ENCODE data around the gene PHLDA3.

The PHLDA3 gene

GRCh38 chr1:201511396-201511940, 42.5 kb upstream of the PHLDA3 start:
- H3K9me3 ChIP-seq (ENCODE audit: control insufficient read depth in 5 of 5, low read length in 5 of 5), result no peaks in the 10 kb centered on the region
- peak overlapping the region; percentile 59 for H3K27ac ChIP-seq (ENCODE audit: low read depth, low read length)
- no peaks in the 10 kb centered on the region for H3K27me3 ChIP-seq (ENCODE audit: control insufficient read depth in 5 of 5, insufficient read depth in 4 of 5, low read length in 5 of 5)
- peaks cover 12 to 37% (median 31%) of the 10 kb centered on the region in 5 donors for H3K4me1 ChIP-seq (ENCODE audit: control insufficient read depth in 5 of 5, insufficient read depth in 5 of 5, low read length in 5 of 5)
- peak overlapping the region in 3 of 5 donors; percentile 44 to 56 (median 47) for H3K9ac ChIP-seq (ENCODE audit: low read length in 5 of 5)
- H3K36me3 ChIP-seq (ENCODE audit: control insufficient read depth in 5 of 5, insufficient read depth in 5 of 5, low read length in 5 of 5), result no peaks in the 10 kb centered on the region
- no peak overlapping the region for H3K4me3 ChIP-seq (ENCODE audit: low read depth in 1 of 5, low read length in 5 of 5)

GRCh38 chr1:201510734-201511133, 41.7 kb upstream of the PHLDA3 start:
- H3K27me3 ChIP-seq (ENCODE audit: control insufficient read depth in 5 of 5, insufficient read depth in 4 of 5, low read length in 5 of 5), result no peaks in the 10 kb centered on the region
- H3K36me3 ChIP-seq (ENCODE audit: control insufficient read depth in 5 of 5, insufficient read depth in 5 of 5, low read length in 5 of 5), result no peaks in the 10 kb centered on the region
- H3K27ac ChIP-seq (ENCODE audit: low read depth, low read length), result no peak overlapping the region
- H3K9me3 ChIP-seq (ENCODE audit: control insufficient read depth in 5 of 5, low read length in 5 of 5), result no peaks in the 10 kb centered on the region
- peaks cover 18 to 44% (median 38%) of the 10 kb centered on the region in 5 donors for H3K4me1 ChIP-seq (ENCODE audit: control insufficient read depth in 5 of 5, insufficient read depth in 5 of 5, low read length in 5 of 5)
- no peak overlapping the region for H3K9ac ChIP-seq (ENCODE audit: low read length in 5 of 5)
- no peak overlapping the region for H3K4me3 ChIP-seq (ENCODE audit: low read depth in 1 of 5, low read length in 5 of 5)

- H3K9ac ChIP-seq (ENCODE audit: low read length in 5 of 5), result no peak overlapping the region
- no peaks in the 10 kb centered on the region for H3K27me3 ChIP-seq (ENCODE audit: control insufficient read depth in 5 of 5, insufficient read depth in 4 of 5, low read length in 5 of 5)
- H3K9me3 ChIP-seq (ENCODE audit: control insufficient read depth in 5 of 5, low read length in 5 of 5), result no peaks in the 10 kb centered on the region
- no peaks in the 10 kb centered on the region for H3K36me3 ChIP-seq (ENCODE audit: control insufficient read depth in 5 of 5, insufficient read depth in 5 of 5, low read length in 5 of 5)
- H3K4me1 ChIP-seq (ENCODE audit: control insufficient read depth in 5 of 5, insufficient read depth in 5 of 5, low read length in 5 of 5), result peaks cover 23 to 54% (median 46%) of the 10 kb centered on the region in 5 donors
- no peak overlapping the region for H3K4me3 ChIP-seq (ENCODE audit: low read depth in 1 of 5, low read length in 5 of 5)
- H3K27ac ChIP-seq (ENCODE audit: low read depth, low read length), result no peak overlapping the region
These were observed 40.8 kb upstream of the PHLDA3 start for GRCh38 chr1:201509601-201510374.

- no peak overlapping the region for H3K4me3 ChIP-seq (ENCODE audit: low read depth in 1 of 5, low read length in 5 of 5)
- no peaks in the 10 kb centered on the region for H3K27me3 ChIP-seq (ENCODE audit: control insufficient read depth in 5 of 5, insufficient read depth in 4 of 5, low read length in 5 of 5)
- H3K27ac ChIP-seq (ENCODE audit: low read depth, low read length), result no peak overlapping the region
- H3K4me1 ChIP-seq (ENCODE audit: control insufficient read depth in 5 of 5, insufficient read depth in 5 of 5, low read length in 5 of 5), result peaks cover 23 to 62% (median 52%) of the 10 kb centered on the region in 5 donors
- no peak overlapping the region for H3K9ac ChIP-seq (ENCODE audit: low read length in 5 of 5)
- H3K9me3 ChIP-seq (ENCODE audit: control insufficient read depth in 5 of 5, low read length in 5 of 5), result no peaks in the 10 kb centered on the region
- no peaks in the 10 kb centered on the region for H3K36me3 ChIP-seq (ENCODE audit: control insufficient read depth in 5 of 5, insufficient read depth in 5 of 5, low read length in 5 of 5)
These were observed 39.8 kb upstream of the PHLDA3 start for GRCh38 chr1:201508809-201509208.

- no peaks in the 10 kb centered on the region for H3K27me3 ChIP-seq (ENCODE audit: control insufficient read depth in 5 of 5, insufficient read depth in 4 of 5, low read length in 5 of 5)
- H3K4me1 ChIP-seq (ENCODE audit: control insufficient read depth in 5 of 5, insufficient read depth in 5 of 5, low read length in 5 of 5), result peaks cover 22 to 62% (median 59%) of the 10 kb centered on the region in 5 donors
- peak overlapping the region; percentile 57 to 81 (median 71) for H3K9ac ChIP-seq (ENCODE audit: low read length in 5 of 5)
- peak overlapping the region; percentile 75 to 83 (median 80) for H3K4me3 ChIP-seq (ENCODE audit: low read depth in 1 of 5, low read length in 5 of 5)
- H3K36me3 ChIP-seq (ENCODE audit: control insufficient read depth in 5 of 5, insufficient read depth in 5 of 5, low read length in 5 of 5), result no peaks in the 10 kb centered on the region
- no peaks in the 10 kb centered on the region for H3K9me3 ChIP-seq (ENCODE audit: control insufficient read depth in 5 of 5, low read length in 5 of 5)
- peak overlapping the region; percentile 75 for H3K27ac ChIP-seq (ENCODE audit: low read depth, low read length)
These were observed 38.3 kb upstream of the PHLDA3 start for GRCh38 chr1:201507360-201507675.

- Histone ChIP-seq H3K27ac (ENCODE audit: low read depth, low read length) (peak within 1 kb of the TSS; percentile 75), H3K9me3 (ENCODE audit: control insufficient read depth in 5 of 5, low read length in 5 of 5) (no peaks in the 10 kb centered on the region), H3K36me3 (ENCODE audit: control insufficient read depth in 5 of 5, insufficient read depth in 5 of 5, low read length in 5 of 5) (no peaks in the 10 kb centered on the region), H3K9ac (ENCODE audit: low read length in 5 of 5) (peak within 1 kb of the TSS; percentile 66 to 82 (median 73)), H3K4me1 (ENCODE audit: control insufficient read depth in 5 of 5, insufficient read depth in 5 of 5, low read length in 5 of 5) (peaks cover 17 to 62% (median 53%) of the 10 kb centered on the region in 5 donors), H3K4me3 (ENCODE audit: low read depth in 1 of 5, low read length in 5 of 5) (peak within 1 kb of the TSS; percentile 75 to 83 (median 80)), H3K27me3 (ENCODE audit: control insufficient read depth in 5 of 5, insufficient read depth in 4 of 5, low read length in 5 of 5) (no peaks in the 10 kb centered on the region)
These were observed 37.8 kb upstream of the PHLDA3 start, which contains the start of gene CSRP1 for GRCh38 chr1:201506557-201507359. TSS of gene CSRP1 (minus strand) at chr1:201507123. CDS start at chr1:201496303, 10,820 bp downstream.

- Histone ChIP-seq H3K4me3 (ENCODE audit: low read depth in 1 of 5, low read length in 5 of 5) (peak overlapping the region; percentile 71 to 83 (median 80)), H3K36me3 (ENCODE audit: control insufficient read depth in 5 of 5, insufficient read depth in 5 of 5, low read length in 5 of 5) (no peaks in the 10 kb centered on the region), H3K27ac (ENCODE audit: low read depth, low read length) (peak overlapping the region; percentile 75), H3K27me3 (ENCODE audit: control insufficient read depth in 5 of 5, insufficient read depth in 4 of 5, low read length in 5 of 5) (no peaks in the 10 kb centered on the region), H3K9ac (ENCODE audit: low read length in 5 of 5) (peak overlapping the region in 4 of 5 donors; percentile 29 to 82 (median 69)), H3K4me1 (ENCODE audit: control insufficient read depth in 5 of 5, insufficient read depth in 5 of 5, low read length in 5 of 5) (peaks cover 20 to 62% (median 52%) of the 10 kb centered on the region in 5 donors), H3K9me3 (ENCODE audit: control insufficient read depth in 5 of 5, low read length in 5 of 5) (no peaks in the 10 kb centered on the region)
These were observed 37.1 kb upstream of the PHLDA3 start for GRCh38 chr1:201506092-201506491.

GRCh38 chr1:201505503-201505890, 36.5 kb upstream of the PHLDA3 start:
- H3K4me1 ChIP-seq (ENCODE audit: control insufficient read depth in 5 of 5, insufficient read depth in 5 of 5, low read length in 5 of 5), result peaks cover 25 to 68% (median 58%) of the 10 kb centered on the region in 5 donors
- peak overlapping the region; percentile 75 for H3K27ac ChIP-seq (ENCODE audit: low read depth, low read length)
- H3K36me3 ChIP-seq (ENCODE audit: control insufficient read depth in 5 of 5, insufficient read depth in 5 of 5, low read length in 5 of 5), result no peaks in the 10 kb centered on the region
- no peaks in the 10 kb centered on the region for H3K27me3 ChIP-seq (ENCODE audit: control insufficient read depth in 5 of 5, insufficient read depth in 4 of 5, low read length in 5 of 5)
- H3K9me3 ChIP-seq (ENCODE audit: control insufficient read depth in 5 of 5, low read length in 5 of 5), result no peaks in the 10 kb centered on the region
- H3K4me3 ChIP-seq (ENCODE audit: low read depth in 1 of 5, low read length in 5 of 5), result peak overlapping the region; percentile 71 to 83 (median 80)
- peak overlapping the region in 3 of 5 donors; percentile 28 to 72 (median 29) for H3K9ac ChIP-seq (ENCODE audit: low read length in 5 of 5)

GRCh38 chr1:201504799-201505502, 36.0 kb upstream of the PHLDA3 start:
- H3K4me1 ChIP-seq (ENCODE audit: control insufficient read depth in 5 of 5, insufficient read depth in 5 of 5, low read length in 5 of 5), result peaks cover 26 to 73% (median 63%) of the 10 kb centered on the region in 5 donors

More at GRCh38 chr1:201504799-201505502, 36.0 kb upstream of the PHLDA3 start:
- H3K27ac ChIP-seq (ENCODE audit: low read depth, low read length), result peak overlapping the region; percentile 31
- peak overlapping the region in 1 of 5 donors; percentile 72 for H3K9ac ChIP-seq (ENCODE audit: low read length in 5 of 5)
- no peaks in the 10 kb centered on the region for H3K27me3 ChIP-seq (ENCODE audit: control insufficient read depth in 5 of 5, insufficient read depth in 4 of 5, low read length in 5 of 5)
- peak overlapping the region in 4 of 5 donors; percentile 33 to 83 (median 78) for H3K4me3 ChIP-seq (ENCODE audit: low read depth in 1 of 5, low read length in 5 of 5)
- H3K9me3 ChIP-seq (ENCODE audit: control insufficient read depth in 5 of 5, low read length in 5 of 5), result no peaks in the 10 kb centered on the region
- H3K36me3 ChIP-seq (ENCODE audit: control insufficient read depth in 5 of 5, insufficient read depth in 5 of 5, low read length in 5 of 5), result no peaks in the 10 kb centered on the region
